Panc1 (cell line): Measurements from ENCODE around the gene ZNF212. TPM values are rescaled to one million over a fixed set of nuclear protein-coding genes. Genes with fewer than 3 reads are reported as not detected.
"Not testable (repeated sequence)": the region's sequence is repeated elsewhere in the genome, so short reads cannot be mapped to it uniquely, and the experiment has no call there.

ENCODE experiments used
- ATAC-seq: fragments of 200-7000 bp; cut with Tn5 transposase; 2 replicates; pipeline ENCODE4 v1.9.1; 2020; ENCODE audit warnings: mild to moderate bottlenecking, moderate library complexity
- BruUV-seq: library from RNA; stranded (reverse); fragments of 400-500 nt; replicated peaks from 2 replicates; lab custom pipeline; 2021; lab: Mats Ljungman, UMichigan
- CTCF ChIA-PET: fragments of 300-600 bp; sonication (Branson Sonifier 250); formaldehyde crosslinking; loops from one replicate; lab custom pipeline; 2022; ENCODE audit warnings: antibody characterized with exemption; lab: Charles Lee
- POLR2A ChIA-PET: fragments of 300-600 bp; sonication (Branson Sonifier 250); formaldehyde crosslinking; loops from one replicate; lab custom pipeline; 2022; ENCODE audit warnings: antibody characterized with exemption; lab: Charles Lee
- DNase-seq: peaks from one replicate; pipeline ENCODE4 v3.0.0-alpha.2; 2010; ENCODE audit warnings: low read depth, low spot score
- H3K27ac ChIP-seq: 2 replicates; pipeline ENCODE4 v1.5.1; 2011; ENCODE audit warnings: mild to moderate bottlenecking, low read length, inconsistent platforms
- H3K27me3 ChIP-seq: fragments of 200-500 bp; sonication (Bioruptor generic); 2 replicates; pipeline ENCODE4 v1.6.0; 2014; ENCODE audit warnings: low read length, inconsistent platforms; ENCODE audit not compliant: control insufficient read depth, insufficient read depth
- H3K36me3 ChIP-seq: fragments of 200-500 bp; sonication (Bioruptor generic); 2 replicates; pipeline ENCODE4 v1.5.1; 2014; ENCODE audit warnings: inconsistent platforms, mild to moderate bottlenecking, low read length, moderate library complexity; ENCODE audit not compliant: control insufficient read depth, insufficient read depth
- H3K4me1 ChIP-seq: 2 replicates; pipeline ENCODE4 v1.5.1; 2011; ENCODE audit warnings: inconsistent platforms, mild to moderate bottlenecking, low read length, moderate library complexity; ENCODE audit not compliant: control insufficient read depth, insufficient read depth
- H3K4me3 ChIP-seq, 2 experiments: 2 replicates each; pipeline ENCODE4 v1.5.1; 2011 to 2012; ENCODE audit warnings: low read depth in 2 of 2, low read length in 2 of 2, mild to moderate bottlenecking in 2 of 2, inconsistent platforms in 1 of 2, moderate library complexity in 1 of 2
- H3K9me3 ChIP-seq: fragments of 200-500 bp; sonication (Bioruptor generic); 2 replicates; pipeline ENCODE4 v1.5.1; 2014; ENCODE audit warnings: low read depth, mild to moderate bottlenecking, inconsistent platforms, low read length, moderate library complexity; ENCODE audit not compliant: control insufficient read depth, insufficient read depth
- POLR2AphosphoS5 ChIP-seq: IDR thresholded peaks from 2 replicates; pipeline ENCODE4 v1.6.1; 2012; ENCODE audit warnings: mild to moderate bottlenecking, low read depth, low read length, moderate library complexity
- SIN3A ChIP-seq: IDR thresholded peaks from 2 replicates; pipeline ENCODE4 v1.6.1; 2012; ENCODE audit warnings: low read depth, mild to moderate bottlenecking, low read length, moderate library complexity, borderline replicate concordance; ENCODE audit not compliant: insufficient read depth
- TCF7L2 ChIP-seq: IDR thresholded peaks from 2 replicates; pipeline ENCODE4 v1.6.1; 2011; ENCODE audit warnings: mild to moderate bottlenecking, low read depth, low read length, inconsistent platforms
- in situ Hi-C: cut with HindIII; loops from 2 replicates; pipeline ENCODE4 v1.10.0; 2016; ENCODE audit warnings: low sequenced_read_pairs, low pct_unique_long_range_greater_than_20kb
- intact Hi-C: fragments of 100-400 bp; cut with micrococcal nuclease; formaldehyde crosslinking; loops from one replicate; pipeline ENCODE4 v1.10.0; 2022; ENCODE audit not compliant: unreplicated experiment
- total RNA-seq: library from RNA; stranded (reverse); gene quantifications from one replicate; pipeline ENCODE4 v1.2.1, GENCODE V29; 2021; ENCODE audit not compliant: unreplicated experiment
- TF ChIP-seq, protein P1 (sequence below): fragments of 450-650 bp; IDR thresholded peaks from 2 replicates; pipeline ENCODE4 v1.5.1; 2017; ENCODE audit warnings: mild to moderate bottlenecking
- TF ChIP-seq, protein P2 (sequence below), 2 experiments: IDR thresholded peaks; 2 replicates each; pipeline ENCODE4 v1.6.1; 2011 to 2012; ENCODE audit warnings: low read depth in 2 of 2, control low read depth in 1 of 2, low read length in 1 of 2, mild to moderate bottlenecking in 1 of 2, moderate library complexity in 1 of 2; ENCODE audit not compliant: insufficient read depth in 1 of 2

The ZNF212 gene
- total RNA-seq, 1 experiment from 2014 or later = 11.3 TPM

DNA sequence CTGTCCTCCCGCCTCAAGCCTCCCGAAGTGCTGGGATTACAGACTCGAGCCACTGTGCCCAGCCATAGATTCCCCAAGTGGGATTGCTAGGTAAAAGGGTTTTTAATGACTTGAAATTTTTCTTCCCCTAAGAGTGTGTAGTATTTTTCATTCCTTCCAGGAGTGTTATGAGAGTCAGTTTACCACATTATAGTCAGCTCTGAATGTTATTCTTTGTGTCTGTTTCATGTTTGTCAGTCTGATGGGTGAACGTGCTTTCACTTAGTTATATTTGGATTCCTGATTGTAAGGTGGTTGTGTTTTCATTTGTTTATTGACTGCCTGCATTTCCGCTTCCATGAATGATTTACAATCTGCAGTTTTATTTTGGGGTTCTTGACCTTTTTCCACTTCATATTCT lies 6.3 kb downstream of the ZNF212 start:
- POLR2A ChIA-PET = no interaction called here
- ATAC-seq (no peak), DNase-seq (no peak)
- Histone ChIP-seq H3K4me1 (no peaks in the 10 kb centered on the region), H3K27me3 (no peaks in the 10 kb centered on the region), H3K9me3 (peaks cover 8% of the 10 kb centered on the region), H3K4me3 (no peak overlapping the region), H3K27ac (no peak overlapping the region), H3K36me3 (no peaks in the 10 kb centered on the region)
- intact Hi-C loops (no loop called here), in situ Hi-C loops (no loop called here)
- BruUV-seq = no TSS peak
- TF ChIP-seq, protein P1, sequence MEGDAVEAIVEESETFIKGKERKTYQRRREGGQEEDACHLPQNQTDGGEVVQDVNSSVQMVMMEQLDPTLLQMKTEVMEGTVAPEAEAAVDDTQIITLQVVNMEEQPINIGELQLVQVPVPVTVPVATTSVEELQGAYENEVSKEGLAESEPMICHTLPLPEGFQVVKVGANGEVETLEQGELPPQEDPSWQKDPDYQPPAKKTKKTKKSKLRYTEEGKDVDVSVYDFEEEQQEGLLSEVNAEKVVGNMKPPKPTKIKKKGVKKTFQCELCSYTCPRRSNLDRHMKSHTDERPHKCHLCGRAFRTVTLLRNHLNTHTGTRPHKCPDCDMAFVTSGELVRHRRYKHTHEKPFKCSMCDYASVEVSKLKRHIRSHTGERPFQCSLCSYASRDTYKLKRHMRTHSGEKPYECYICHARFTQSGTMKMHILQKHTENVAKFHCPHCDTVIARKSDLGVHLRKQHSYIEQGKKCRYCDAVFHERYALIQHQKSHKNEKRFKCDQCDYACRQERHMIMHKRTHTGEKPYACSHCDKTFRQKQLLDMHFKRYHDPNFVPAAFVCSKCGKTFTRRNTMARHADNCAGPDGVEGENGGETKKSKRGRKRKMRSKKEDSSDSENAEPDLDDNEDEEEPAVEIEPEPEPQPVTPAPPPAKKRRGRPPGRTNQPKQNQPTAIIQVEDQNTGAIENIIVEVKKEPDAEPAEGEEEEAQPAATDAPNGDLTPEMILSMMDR = no peak
- TF ChIP-seq SIN3A = no peak
- TF ChIP-seq, protein P2, sequence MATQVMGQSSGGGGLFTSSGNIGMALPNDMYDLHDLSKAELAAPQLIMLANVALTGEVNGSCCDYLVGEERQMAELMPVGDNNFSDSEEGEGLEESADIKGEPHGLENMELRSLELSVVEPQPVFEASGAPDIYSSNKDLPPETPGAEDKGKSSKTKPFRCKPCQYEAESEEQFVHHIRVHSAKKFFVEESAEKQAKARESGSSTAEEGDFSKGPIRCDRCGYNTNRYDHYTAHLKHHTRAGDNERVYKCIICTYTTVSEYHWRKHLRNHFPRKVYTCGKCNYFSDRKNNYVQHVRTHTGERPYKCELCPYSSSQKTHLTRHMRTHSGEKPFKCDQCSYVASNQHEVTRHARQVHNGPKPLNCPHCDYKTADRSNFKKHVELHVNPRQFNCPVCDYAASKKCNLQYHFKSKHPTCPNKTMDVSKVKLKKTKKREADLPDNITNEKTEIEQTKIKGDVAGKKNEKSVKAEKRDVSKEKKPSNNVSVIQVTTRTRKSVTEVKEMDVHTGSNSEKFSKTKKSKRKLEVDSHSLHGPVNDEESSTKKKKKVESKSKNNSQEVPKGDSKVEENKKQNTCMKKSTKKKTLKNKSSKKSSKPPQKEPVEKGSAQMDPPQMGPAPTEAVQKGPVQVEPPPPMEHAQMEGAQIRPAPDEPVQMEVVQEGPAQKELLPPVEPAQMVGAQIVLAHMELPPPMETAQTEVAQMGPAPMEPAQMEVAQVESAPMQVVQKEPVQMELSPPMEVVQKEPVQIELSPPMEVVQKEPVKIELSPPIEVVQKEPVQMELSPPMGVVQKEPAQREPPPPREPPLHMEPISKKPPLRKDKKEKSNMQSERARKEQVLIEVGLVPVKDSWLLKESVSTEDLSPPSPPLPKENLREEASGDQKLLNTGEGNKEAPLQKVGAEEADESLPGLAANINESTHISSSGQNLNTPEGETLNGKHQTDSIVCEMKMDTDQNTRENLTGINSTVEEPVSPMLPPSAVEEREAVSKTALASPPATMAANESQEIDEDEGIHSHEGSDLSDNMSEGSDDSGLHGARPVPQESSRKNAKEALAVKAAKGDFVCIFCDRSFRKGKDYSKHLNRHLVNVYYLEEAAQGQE (IDR thresholded peaks at IDR 0.05; ENCODE audit: insufficient read depth in 1 of 2, low read depth in 2 of 2, low read length in 1 of 2) = no peak
- TF ChIP-seq TCF7L2 = no peak
- TF ChIP-seq POLR2AphosphoS5 = no peak
- CTCF ChIA-PET = no interaction called here

DNA sequence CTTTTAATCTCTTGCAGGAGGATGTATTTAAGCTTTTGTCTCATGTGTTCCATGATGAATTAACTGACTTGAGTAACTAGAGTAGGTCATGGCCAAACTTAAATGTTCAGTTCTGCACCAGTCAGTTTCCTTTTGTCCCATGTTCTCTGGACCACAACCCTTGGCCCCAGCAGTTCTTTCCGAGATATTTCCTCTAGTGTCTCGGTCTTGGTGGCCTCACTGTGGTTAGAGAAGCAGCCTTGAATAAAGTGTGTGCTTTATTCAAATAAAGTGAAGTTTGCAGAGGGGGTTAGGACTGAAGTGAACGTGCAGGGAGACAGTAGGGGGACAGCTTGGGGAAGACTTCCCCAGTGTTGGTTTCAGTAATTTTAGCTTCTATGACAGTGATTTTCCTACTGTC lies 9.3 kb downstream of the ZNF212 start:
- intact Hi-C loops (no loop called here), in situ Hi-C loops (no loop called here)
- TF ChIP-seq, protein P1 = no peak
- TF ChIP-seq TCF7L2 = no peak
- no peak for TF ChIP-seq POLR2AphosphoS5
- no peak for TF ChIP-seq SIN3A
- TF ChIP-seq, protein P2 (IDR thresholded peaks at IDR 0.05; ENCODE audit: insufficient read depth in 1 of 2, low read depth in 2 of 2, low read length in 1 of 2) = no peak
- Histone ChIP-seq H3K4me1 (no peaks in the 10 kb centered on the region), H3K36me3 (no peaks in the 10 kb centered on the region), H3K9me3 (no peaks in the 10 kb centered on the region), H3K4me3 (no peak overlapping the region), H3K27me3 (no peaks in the 10 kb centered on the region), H3K27ac (no peak overlapping the region)
- DNase-seq = no peak
- no peak for ATAC-seq
- BruUV-seq = no TSS peak
- POLR2A ChIA-PET = no interaction called here
- CTCF ChIA-PET = interaction anchor here (0.5 kb wide), 1 partner anchor 11 kb away, joined by 4 read pairs; no protein-coding TSS in a partner anchor

DNA sequence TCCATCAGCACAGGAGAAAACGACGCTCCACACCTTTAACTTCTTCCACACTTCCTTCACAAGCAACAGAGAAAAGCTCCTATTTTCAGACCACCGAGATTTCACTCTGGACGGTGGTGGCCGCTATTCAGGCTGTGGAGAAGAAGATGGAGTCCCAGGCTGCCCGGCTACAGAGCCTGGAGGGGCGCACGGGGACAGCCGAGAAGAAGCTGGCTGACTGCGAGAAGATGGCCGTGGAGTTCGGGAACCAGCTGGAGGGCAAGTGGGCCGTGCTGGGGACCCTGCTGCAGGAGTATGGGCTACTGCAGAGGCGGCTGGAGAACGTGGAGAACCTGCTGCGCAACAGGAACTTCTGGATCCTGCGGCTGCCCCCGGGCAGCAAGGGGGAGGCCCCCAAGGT lies 10.7 kb downstream of the ZNF212 start:
- CTCF ChIA-PET, H3K27me3 ChIP-seq, in situ Hi-C loops, H3K36me3 ChIP-seq, intact Hi-C loops, H3K4me3 ChIP-seq, BruUV-seq, H3K4me1 ChIP-seq, ATAC-seq, DNase-seq, H3K27ac ChIP-seq, H3K9me3 ChIP-seq: not testable (repeated sequence)
- POLR2A ChIA-PET = interaction anchor here (0.7 kb wide), 1 partner anchor 64 kb away, joined by 5 read pairs; no protein-coding TSS in a partner anchor
